Activated naive CD8-positive, alpha-beta T cell treated with anti-CD3 and anti-CD28 coated beads, Interleukin-2, amount 10 ng/mL, durations not matched to agents 7 days and 5 days (primary cell): ENCODE measurements around the gene ZNF684. TPM values are rescaled to one million over a fixed set of nuclear protein-coding genes. Genes with fewer than 3 reads are reported as not detected.
"Not testable (repeated sequence)": the region's sequence is repeated elsewhere in the genome, so short reads cannot be mapped to it uniquely, and the experiment has no call there.

ENCODE experiments used
- ATAC-seq: fragments of 150-1000 bp; cut with Tn5 transposase; one replicate; pipeline ENCODE4 v1.10.0; 2021; ENCODE audit warnings: low read depth, moderate library complexity
- POLR2A ChIA-PET: fragments of 350-600 bp; sonication (Branson Sonifier 250); formaldehyde crosslinking; loops from one replicate; lab custom pipeline; 2021; ENCODE audit warnings: antibody characterized with exemption; lab: Charles Lee
- DNase-seq: peaks from one replicate; pipeline ENCODE4 v3.0.0; 2021
- H3K27ac Mint-ChIP-seq: one replicate; pipeline ENCODE4 v1.8.0; 2022; ENCODE audit warnings: mild to moderate bottlenecking, mixed read lengths
- H3K27me3 Mint-ChIP-seq: one replicate; pipeline ENCODE4 v1.8.0; 2022; ENCODE audit warnings: mild to moderate bottlenecking, moderate library complexity, mixed read lengths
- H3K36me3 Mint-ChIP-seq: one replicate; pipeline ENCODE4 v1.8.0; 2021; ENCODE audit warnings: mild to moderate bottlenecking, mixed read lengths
- H3K4me1 Mint-ChIP-seq: one replicate; pipeline ENCODE4 v1.8.0; 2021; ENCODE audit warnings: mixed read lengths
- H3K4me3 Mint-ChIP-seq: one replicate; pipeline ENCODE4 v1.8.0; 2022; ENCODE audit warnings: mild to moderate bottlenecking, moderate library complexity, mixed read lengths
- H3K9me3 Mint-ChIP-seq: one replicate; pipeline ENCODE4 v1.8.0; 2021; ENCODE audit warnings: mixed read lengths
- total RNA-seq, 2 experiments: library from RNA; stranded (reverse); gene quantifications; one replicate each; pipeline ENCODE4 v1.2.3, GENCODE V29; 2021

ZNF684 gene
- total RNA-seq, 2 experiments from 2014 or later: 7.1 to 7.2 TPM

DNA sequence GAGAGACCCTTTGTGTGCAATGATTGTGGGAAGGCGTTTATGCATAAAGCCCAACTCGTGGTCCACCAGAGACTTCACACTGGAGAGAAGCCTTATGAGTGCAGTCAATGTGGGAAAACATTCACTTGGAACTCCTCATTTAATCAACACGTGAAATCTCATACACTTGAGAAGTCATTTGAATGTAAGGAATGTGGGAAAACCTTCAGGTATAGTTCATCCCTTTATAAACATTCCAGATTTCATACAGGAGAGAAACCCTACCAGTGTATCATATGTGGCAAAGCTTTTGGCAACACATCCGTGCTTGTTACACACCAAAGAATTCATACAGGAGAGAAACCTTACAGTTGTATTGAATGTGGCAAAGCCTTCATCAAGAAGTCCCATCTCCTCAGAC, 15.5 kb downstream of the ZNF684 start:
- ATAC-seq: no peak
- no peak for DNase-seq
- H3K4me1 Mint-ChIP-seq: no peaks in the 10 kb centered on the region
- POLR2A ChIA-PET: no interaction called here
- peaks cover 56% of the 10 kb centered on the region for H3K36me3 Mint-ChIP-seq
- H3K4me3 Mint-ChIP-seq: no peak overlapping the region
- H3K27me3 Mint-ChIP-seq: no peaks in the 10 kb centered on the region
- H3K27ac Mint-ChIP-seq: no peak overlapping the region
- peaks cover 20% of the 10 kb centered on the region for H3K9me3 Mint-ChIP-seq

DNA sequence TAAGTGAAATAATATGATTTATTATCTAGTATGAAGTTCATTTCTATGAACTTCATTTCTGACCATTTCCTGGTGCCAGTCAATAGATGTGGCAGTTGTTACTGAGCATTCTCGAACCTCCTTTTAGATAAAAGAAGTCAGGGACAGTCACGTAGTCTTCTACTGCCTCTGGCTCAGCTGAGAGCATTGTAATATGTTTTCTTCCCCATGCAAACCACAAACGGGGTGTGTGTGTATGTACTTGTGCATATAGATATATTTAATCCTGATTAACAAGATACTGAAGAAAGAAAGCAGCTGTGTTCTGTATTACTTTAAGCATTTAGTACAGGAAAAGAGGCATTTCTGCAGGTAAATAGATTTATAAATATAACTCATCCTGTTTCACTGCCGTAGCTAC, 21.6 kb downstream of the ZNF684 start:
- no peaks in the 10 kb centered on the region for H3K27me3 Mint-ChIP-seq
- POLR2A ChIA-PET: no interaction called here
- no peak overlapping the region for H3K4me3 Mint-ChIP-seq
- no peak overlapping the region for H3K27ac Mint-ChIP-seq
- DNase-seq (no peak), ATAC-seq (no peak)
- H3K36me3 Mint-ChIP-seq: peaks cover 6% of the 10 kb centered on the region
- H3K4me1 Mint-ChIP-seq: no peaks in the 10 kb centered on the region
- H3K9me3 Mint-ChIP-seq: no peaks in the 10 kb centered on the region

DNA sequence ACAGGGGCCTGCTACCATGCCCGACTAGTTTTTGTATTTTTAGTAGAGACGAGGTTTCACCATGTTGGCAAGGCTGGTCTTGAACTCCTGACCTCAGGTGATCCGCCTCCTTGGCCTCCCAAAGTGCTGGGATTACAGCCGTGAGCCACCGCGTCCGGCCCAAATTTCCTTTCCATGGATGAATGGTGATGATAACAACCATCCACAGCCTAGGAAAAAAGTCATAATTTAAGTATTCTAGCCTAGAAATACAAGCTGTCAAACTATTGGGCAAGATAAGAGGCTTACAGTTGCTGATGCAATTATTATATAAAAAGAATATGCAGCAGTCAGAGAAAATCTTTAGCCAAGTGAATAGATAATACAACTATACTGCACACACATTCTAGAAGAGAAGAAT, 23.4 kb downstream of the ZNF684 start:
- H3K27me3 Mint-ChIP-seq, POLR2A ChIA-PET, H3K27ac Mint-ChIP-seq, ATAC-seq, H3K9me3 Mint-ChIP-seq, H3K36me3 Mint-ChIP-seq, DNase-seq, H3K4me3 Mint-ChIP-seq, H3K4me1 Mint-ChIP-seq: not testable (repeated sequence)

DNA sequence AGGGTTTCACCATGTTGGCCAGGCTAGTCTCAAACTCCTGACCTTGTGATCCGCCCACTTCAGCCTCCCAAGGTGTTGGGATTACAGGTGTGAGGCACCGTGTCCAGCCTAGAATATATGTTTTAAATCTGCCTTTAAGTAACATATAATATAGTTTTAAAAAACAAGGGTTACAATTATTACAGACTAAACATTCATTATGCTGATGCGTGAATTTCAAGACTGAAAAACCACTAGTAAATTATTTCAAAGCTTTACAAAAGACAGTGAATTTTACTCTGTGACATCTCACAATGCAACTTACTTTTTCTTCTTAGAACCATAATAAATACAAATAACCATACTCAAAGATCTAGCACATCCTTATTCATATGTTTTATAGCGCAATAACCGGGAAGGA, 24.7 kb downstream of the ZNF684 start:
- H3K36me3 Mint-ChIP-seq: no peaks in the 10 kb centered on the region
- H3K4me3 Mint-ChIP-seq: no peak overlapping the region
- H3K27ac Mint-ChIP-seq: no peak overlapping the region
- POLR2A ChIA-PET: no interaction called here
- H3K4me1 Mint-ChIP-seq: no peaks in the 10 kb centered on the region
- ATAC-seq: no peak
- peaks cover 2% of the 10 kb centered on the region for H3K9me3 Mint-ChIP-seq
- no peak for DNase-seq
- no peaks in the 10 kb centered on the region for H3K27me3 Mint-ChIP-seq

DNA sequence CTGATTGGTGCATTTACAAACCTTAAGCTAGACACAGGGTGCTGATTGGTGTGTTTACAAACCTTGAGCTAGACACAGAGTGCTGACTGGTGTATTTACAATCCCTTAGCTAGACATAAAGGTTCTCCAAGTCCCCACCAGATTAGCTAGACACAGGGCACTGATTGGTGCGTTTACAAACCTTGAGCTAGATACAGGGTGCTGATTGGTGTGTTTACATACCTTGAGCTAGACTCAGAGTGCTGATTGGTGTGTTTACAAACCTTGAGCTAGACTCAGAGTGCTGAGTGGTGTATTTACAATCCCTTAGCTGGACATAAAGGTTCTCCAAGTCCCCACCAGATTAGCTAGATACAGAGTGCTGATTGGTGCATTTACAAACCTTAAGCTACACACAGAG, 26.8 kb downstream of the ZNF684 start:
- H3K27me3 Mint-ChIP-seq, POLR2A ChIA-PET, H3K4me1 Mint-ChIP-seq: not testable (repeated sequence)

DNA sequence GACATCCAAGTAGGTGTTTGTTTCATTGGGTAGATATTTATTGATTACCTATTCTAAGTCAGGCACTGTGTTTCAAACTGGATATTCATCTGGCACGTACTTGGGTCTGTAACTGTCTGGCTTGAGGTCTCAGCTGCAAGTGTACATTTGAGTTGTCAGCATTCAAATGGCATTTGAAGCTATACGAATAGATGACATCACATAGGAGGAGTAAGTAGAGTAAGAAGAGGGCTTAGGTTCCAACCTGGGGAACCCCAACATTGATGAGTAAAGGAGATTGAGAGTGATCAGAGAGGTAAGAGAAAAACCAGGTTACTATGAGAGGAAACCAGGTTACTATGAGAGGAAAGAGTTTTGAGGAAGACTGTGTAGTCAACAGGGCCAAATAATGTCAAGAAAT, 30.7 kb downstream of the ZNF684 start:
- POLR2A ChIA-PET: no interaction called here
- H3K27ac Mint-ChIP-seq: no peak overlapping the region
- DNase-seq (no peak), ATAC-seq (no peak)
- peaks cover 2% of the 10 kb centered on the region for H3K27me3 Mint-ChIP-seq
- peaks cover 5% of the 10 kb centered on the region for H3K9me3 Mint-ChIP-seq
- no peaks in the 10 kb centered on the region for H3K4me1 Mint-ChIP-seq
- peaks cover 1% of the 10 kb centered on the region for H3K36me3 Mint-ChIP-seq
- H3K4me3 Mint-ChIP-seq: no peak overlapping the region

More for the DNA sequence above, 26.8 kb downstream of the ZNF684 start:
- not testable (repeated sequence) for H3K36me3 Mint-ChIP-seq, H3K9me3 Mint-ChIP-seq, H3K27ac Mint-ChIP-seq, H3K4me3 Mint-ChIP-seq, ATAC-seq, DNase-seq

DNA sequence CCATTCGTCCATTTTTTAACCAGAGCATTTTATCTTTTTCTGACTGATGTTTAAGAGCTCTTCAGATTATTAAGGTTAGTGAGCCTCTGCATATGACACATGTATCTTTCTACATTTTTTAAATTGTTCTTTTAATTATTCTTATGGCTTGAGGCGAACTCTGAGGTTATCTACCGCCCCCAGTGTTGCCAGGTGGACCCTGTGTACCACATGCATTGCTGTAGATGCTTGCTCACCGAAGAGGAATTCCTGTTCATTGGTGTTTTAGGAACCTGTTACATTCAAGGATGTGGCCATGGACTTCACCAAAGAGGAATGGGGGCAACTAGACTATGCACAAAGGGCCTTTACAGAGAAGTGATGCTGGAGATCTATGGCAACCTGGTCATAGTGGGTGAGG, 31.8 kb downstream of the ZNF684 start:
- ATAC-seq: no peak
- H3K4me3 Mint-ChIP-seq: no peak overlapping the region
- peaks cover 2% of the 10 kb centered on the region for H3K27me3 Mint-ChIP-seq
- no peaks in the 10 kb centered on the region for H3K4me1 Mint-ChIP-seq
- DNase-seq: no peak
- peaks cover 5% of the 10 kb centered on the region for H3K9me3 Mint-ChIP-seq
- H3K36me3 Mint-ChIP-seq: peaks cover 1% of the 10 kb centered on the region
- H3K27ac Mint-ChIP-seq: no peak overlapping the region
- POLR2A ChIA-PET: no interaction called here

DNA sequence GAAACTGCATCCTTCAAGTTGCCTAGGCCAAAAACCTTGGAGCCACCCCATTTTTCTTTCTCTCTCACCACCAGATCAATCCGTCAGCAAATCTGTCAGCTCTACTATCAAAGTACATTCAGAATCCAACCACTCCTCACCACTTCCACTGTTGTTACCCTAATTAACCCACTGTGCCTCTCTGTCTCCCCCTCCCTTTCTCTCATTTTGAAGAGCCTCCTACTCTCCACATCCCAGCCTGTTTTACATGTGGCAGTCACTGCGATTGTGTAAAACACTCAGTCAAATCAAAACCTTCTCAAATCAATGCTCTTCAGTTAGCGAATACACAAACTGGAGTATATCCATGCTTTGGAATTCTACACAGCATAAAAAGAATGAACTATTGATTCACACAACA, 33.1 kb downstream of the ZNF684 start:
- POLR2A ChIA-PET: no interaction called here
- ATAC-seq (no peak), DNase-seq (no peak)
- no peak overlapping the region for H3K27ac Mint-ChIP-seq
- H3K4me1 Mint-ChIP-seq: no peaks in the 10 kb centered on the region
- peaks cover 1% of the 10 kb centered on the region for H3K36me3 Mint-ChIP-seq
- H3K9me3 Mint-ChIP-seq: peaks cover 5% of the 10 kb centered on the region
- no peak overlapping the region for H3K4me3 Mint-ChIP-seq
- H3K27me3 Mint-ChIP-seq: peaks cover 2% of the 10 kb centered on the region

DNA sequence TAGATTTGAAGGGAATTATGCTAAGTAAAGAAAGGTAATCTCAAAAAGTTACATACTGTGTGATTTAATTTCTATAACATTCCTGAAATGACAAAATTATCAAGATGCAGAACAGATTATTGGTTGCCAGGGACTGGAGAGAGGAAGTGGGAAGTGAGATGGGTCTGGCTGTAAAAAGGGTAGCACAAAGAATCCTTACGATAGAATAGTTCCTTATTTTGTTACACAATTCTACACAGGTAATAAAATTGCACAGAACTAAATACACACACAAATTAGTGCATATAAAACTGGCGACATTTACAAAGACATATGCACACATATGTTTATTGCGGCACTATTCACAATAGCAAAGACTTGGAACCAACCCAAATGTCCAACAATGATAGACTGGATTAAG, 33.5 kb downstream of the ZNF684 start:
- ATAC-seq (no peak), DNase-seq (no peak)
- POLR2A ChIA-PET: no interaction called here
- H3K4me1 Mint-ChIP-seq: no peaks in the 10 kb centered on the region
- no peak overlapping the region for H3K4me3 Mint-ChIP-seq
- H3K9me3 Mint-ChIP-seq: peaks cover 5% of the 10 kb centered on the region
- peaks cover 2% of the 10 kb centered on the region for H3K27me3 Mint-ChIP-seq
- no peak overlapping the region for H3K27ac Mint-ChIP-seq
- H3K36me3 Mint-ChIP-seq: peaks cover 1% of the 10 kb centered on the region

DNA sequence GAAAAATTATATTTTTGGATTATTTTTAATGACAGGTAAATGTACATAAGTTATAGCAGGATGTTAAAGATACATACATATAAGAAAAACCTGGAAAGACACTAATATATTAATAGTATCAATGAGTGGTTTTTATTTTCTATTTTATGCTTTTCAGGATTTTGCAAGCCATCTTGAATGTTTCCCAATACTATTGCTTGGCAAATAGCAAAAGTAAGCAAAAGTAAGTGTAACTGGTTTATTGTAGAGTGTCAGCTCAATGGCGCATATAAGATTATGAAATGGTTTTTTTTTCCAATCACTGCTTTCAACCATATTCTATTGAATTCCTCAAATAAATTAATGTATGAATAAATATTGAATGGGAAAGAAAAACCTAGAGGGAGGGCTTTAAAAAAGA, 36.4 kb downstream of the ZNF684 start:
- Mint-ChIP-seq H3K27ac (no peak overlapping the region), H3K36me3 (peaks cover 1% of the 10 kb centered on the region), H3K4me1 (no peaks in the 10 kb centered on the region), H3K4me3 (no peak overlapping the region), H3K27me3 (peaks cover 5% of the 10 kb centered on the region), H3K9me3 (peaks cover 3% of the 10 kb centered on the region)
- POLR2A ChIA-PET: no interaction called here
- ATAC-seq: no peak
- DNase-seq: no peak

DNA sequence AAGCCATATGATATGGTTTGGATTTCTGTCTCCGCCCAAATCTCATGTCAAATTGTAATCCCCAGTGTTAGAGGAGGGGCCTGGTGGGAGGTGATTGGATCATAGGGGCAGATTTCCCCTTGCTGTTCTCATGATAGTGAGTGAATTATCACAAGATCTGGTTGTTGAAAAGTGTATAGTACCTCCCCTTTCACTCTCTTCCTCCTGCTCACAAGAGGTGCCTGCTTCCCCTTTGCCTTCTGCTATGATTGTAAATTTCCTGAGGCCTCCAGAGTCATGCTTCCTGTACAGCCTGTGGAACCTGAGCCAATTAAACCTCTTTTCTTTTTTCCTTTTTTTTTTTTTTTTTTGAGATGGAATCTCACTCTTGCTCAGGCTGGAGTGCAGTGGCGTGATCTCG, 43.4 kb downstream of the ZNF684 start:
- not testable (repeated sequence) for H3K36me3 Mint-ChIP-seq, H3K27ac Mint-ChIP-seq, DNase-seq, H3K9me3 Mint-ChIP-seq, ATAC-seq, H3K4me1 Mint-ChIP-seq, H3K4me3 Mint-ChIP-seq
- POLR2A ChIA-PET: interaction anchor here (0.6 kb wide), 1 partner anchor 451 kb away, joined by 4 read pairs; no protein-coding TSS in a partner anchor
- peaks cover 16% of the 10 kb centered on the region for H3K27me3 Mint-ChIP-seq

DNA sequence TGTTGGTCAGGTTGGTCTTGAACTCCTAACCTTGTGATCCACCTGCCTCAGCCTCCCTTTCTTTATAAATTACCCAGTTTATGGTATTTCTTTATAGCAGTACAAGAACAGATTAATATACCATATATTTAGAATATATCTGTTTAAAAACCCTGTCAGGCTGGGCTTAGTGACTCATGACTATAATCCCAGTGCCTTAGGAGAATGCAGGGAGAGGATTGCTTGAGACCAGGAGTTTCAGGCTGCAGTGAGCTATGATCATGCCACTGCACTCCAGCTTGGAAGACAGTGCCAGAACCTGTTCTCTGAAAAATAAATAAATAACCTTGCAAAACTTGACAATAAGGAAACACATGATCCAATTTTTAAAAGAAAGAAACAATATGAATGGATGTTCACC, 43.9 kb downstream of the ZNF684 start:
- Mint-ChIP-seq H3K4me1 (no peaks in the 10 kb centered on the region), H3K27me3 (peaks cover 16% of the 10 kb centered on the region), H3K27ac (no peak overlapping the region), H3K9me3 (peaks cover 9% of the 10 kb centered on the region), H3K4me3 (no peak overlapping the region), H3K36me3 (no peaks in the 10 kb centered on the region)
- DNase-seq (no peak), ATAC-seq (no peak)
- POLR2A ChIA-PET: no interaction called here

DNA sequence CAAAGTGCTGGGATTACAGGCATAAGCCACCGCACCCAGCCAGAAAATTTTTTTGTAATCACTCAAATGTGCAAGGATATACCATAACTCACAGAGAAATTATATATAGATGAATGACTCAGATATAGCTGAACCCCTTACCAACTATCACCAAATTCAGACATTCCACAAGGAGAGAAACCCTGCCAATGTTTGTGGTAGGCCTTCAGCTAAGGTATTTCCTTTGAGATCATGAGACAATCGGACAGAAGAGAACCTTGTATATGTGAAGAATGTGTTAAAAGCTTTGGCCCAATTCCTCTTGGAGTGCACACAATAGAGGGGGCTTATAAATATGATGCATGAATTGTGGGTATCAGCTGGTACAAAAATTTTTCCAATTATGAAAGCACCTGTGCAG, 50.7 kb downstream of the ZNF684 start:
- no peak overlapping the region for H3K4me3 Mint-ChIP-seq
- peaks cover 13% of the 10 kb centered on the region for H3K27me3 Mint-ChIP-seq
- H3K36me3 Mint-ChIP-seq: no peaks in the 10 kb centered on the region
- H3K9me3 Mint-ChIP-seq: peaks cover 8% of the 10 kb centered on the region
- POLR2A ChIA-PET: no interaction called here
- no peak overlapping the region for H3K27ac Mint-ChIP-seq
- no peaks in the 10 kb centered on the region for H3K4me1 Mint-ChIP-seq
- DNase-seq (no peak), ATAC-seq (no peak)

DNA sequence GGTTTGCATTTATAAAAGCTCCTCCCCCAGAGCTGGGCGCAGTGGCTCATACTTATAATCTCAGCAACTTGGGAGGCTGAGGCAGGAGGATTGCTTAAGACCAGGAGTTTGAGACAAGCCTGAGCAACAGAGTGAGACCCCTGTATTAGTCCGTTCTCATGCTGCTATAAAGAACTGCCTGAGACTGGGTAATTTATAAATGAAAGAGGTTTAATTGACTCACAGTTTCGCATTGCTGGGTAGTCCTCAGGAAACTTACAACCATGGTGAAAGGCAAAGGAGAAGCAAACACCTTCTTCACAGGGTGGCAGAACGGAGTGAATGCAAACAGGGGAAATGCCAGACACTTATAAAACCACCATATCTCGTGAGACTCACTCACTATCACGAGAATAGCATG, 52.5 kb downstream of the ZNF684 start:
- H3K4me3 Mint-ChIP-seq: no peak overlapping the region
- ATAC-seq (no peak), DNase-seq (no peak)
- H3K4me1 Mint-ChIP-seq: no peaks in the 10 kb centered on the region
- no peaks in the 10 kb centered on the region for H3K9me3 Mint-ChIP-seq
- POLR2A ChIA-PET: no interaction called here
- no peaks in the 10 kb centered on the region for H3K36me3 Mint-ChIP-seq
- H3K27ac Mint-ChIP-seq: no peak overlapping the region
- peaks cover 8% of the 10 kb centered on the region for H3K27me3 Mint-ChIP-seq

DNA sequence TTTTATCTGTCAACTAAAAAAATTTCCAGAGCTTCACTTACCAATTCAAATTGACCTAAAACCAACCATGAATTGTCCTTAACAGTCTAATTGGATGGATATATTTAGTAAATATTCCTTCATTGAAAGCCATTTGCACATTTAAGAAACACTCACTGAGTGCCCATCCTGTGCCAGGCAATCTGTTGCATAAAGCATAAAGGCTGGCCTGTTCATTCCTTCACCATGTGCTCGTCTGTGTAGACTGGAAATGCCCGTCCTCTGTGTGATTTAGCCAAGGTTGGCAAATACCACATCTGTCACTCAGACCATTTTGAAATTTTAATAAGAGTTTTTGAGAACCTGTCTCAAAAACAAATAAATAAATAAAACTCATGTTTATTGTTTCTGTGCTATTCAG, 57.1 kb downstream of the ZNF684 start:
- Mint-ChIP-seq H3K27ac (no peak overlapping the region), H3K4me3 (no peak overlapping the region), H3K27me3 (peaks cover 18% of the 10 kb centered on the region), H3K9me3 (no peaks in the 10 kb centered on the region), H3K36me3 (peaks cover 1% of the 10 kb centered on the region), H3K4me1 (peaks cover 10% of the 10 kb centered on the region)
- POLR2A ChIA-PET: interaction anchor here (0.6 kb wide), 1 partner anchor 616 kb away, joined by 3 read pairs; no protein-coding TSS in a partner anchor
- ATAC-seq: no peak
- no peak for DNase-seq
